H9 (cell line): ENCODE results near the gene B3GNT5. TPM values are rescaled to one million over a fixed set of nuclear protein-coding genes. Genes with fewer than 3 reads are reported as not detected.

Experiments used
- DNase-seq: peaks from one replicate; pipeline ENCODE4 v3.0.0-alpha.2; 2017
- H2AFZ ChIP-seq: one replicate; pipeline ENCODE4 v1.6.1; 2013; ENCODE audit warnings: mild to moderate bottlenecking, low read length, control low read depth, moderate library complexity
- H2AK5ac ChIP-seq: 2 replicates; pipeline ENCODE4 v1.6.1; 2013; ENCODE audit warnings: low read length, control low read depth, mixed read lengths; ENCODE audit not compliant: insufficient read length
- H2BK120ac ChIP-seq: one replicate; pipeline ENCODE4 v1.6.1; 2013; ENCODE audit warnings: low read depth, mild to moderate bottlenecking, low read length, control low read depth, inconsistent platforms; ENCODE audit not compliant: poor library complexity, severe bottlenecking
- H2BK12ac ChIP-seq: 2 replicates; pipeline ENCODE4 v1.6.1; 2013; ENCODE audit warnings: low read length, control low read depth, mixed read lengths, low read depth; ENCODE audit not compliant: insufficient read length
- H2BK15ac ChIP-seq: 2 replicates; pipeline ENCODE4 v1.6.1; 2013; ENCODE audit warnings: low read depth, low read length, control low read depth
- H2BK20ac ChIP-seq: one replicate; pipeline ENCODE4 v1.6.1; 2013; ENCODE audit warnings: low read depth, mild to moderate bottlenecking, low read length, control low read depth, inconsistent platforms; ENCODE audit not compliant: poor library complexity, severe bottlenecking
- H2BK5ac ChIP-seq: 2 replicates; pipeline ENCODE4 v1.6.1; 2013; ENCODE audit warnings: low read length, control low read depth, mixed read lengths; ENCODE audit not compliant: insufficient read length
- H3K14ac ChIP-seq: 2 replicates; pipeline ENCODE4 v1.6.1; 2013; ENCODE audit warnings: low read length, control low read depth; ENCODE audit not compliant: insufficient read depth
- H3K18ac ChIP-seq: 2 replicates; pipeline ENCODE4 v1.6.1; 2013; ENCODE audit warnings: low read depth, mild to moderate bottlenecking, mixed read lengths, low read length, control low read depth; ENCODE audit not compliant: insufficient read length
- H3K23ac ChIP-seq: 2 replicates; pipeline ENCODE4 v1.6.1; 2013; ENCODE audit warnings: low read length, control low read depth, mixed read lengths, low read depth; ENCODE audit not compliant: insufficient read length
- H3K23me2 ChIP-seq: 2 replicates; pipeline ENCODE4 v1.6.1; 2013; ENCODE audit warnings: low read depth, mild to moderate bottlenecking, mixed read lengths, low read length, control low read depth; ENCODE audit not compliant: insufficient read length, poor library complexity, severe bottlenecking
- H3K27ac ChIP-seq: 2 replicates; pipeline ENCODE4 v1.5.1; 2013; ENCODE audit warnings: low read length, control low read depth, mixed read lengths, low read depth; ENCODE audit not compliant: insufficient read length
- H3K27me3 ChIP-seq: 2 replicates; pipeline ENCODE4 v1.6.1; 2013; ENCODE audit warnings: low read length, control low read depth, inconsistent platforms; ENCODE audit not compliant: insufficient read depth
- H3K4ac ChIP-seq: 2 replicates; pipeline ENCODE4 v1.6.1; 2013; ENCODE audit warnings: low read depth, mild to moderate bottlenecking, control low read depth, inconsistent platforms, low read length, moderate library complexity
- H3K4me1 ChIP-seq: 2 replicates; pipeline ENCODE4 v1.6.1; 2013; ENCODE audit warnings: low read length, control low read depth, inconsistent platforms; ENCODE audit not compliant: insufficient read depth
- H3K4me2 ChIP-seq: 2 replicates; pipeline ENCODE4 v1.6.1; 2013; ENCODE audit warnings: low read length, control low read depth, mixed read lengths; ENCODE audit not compliant: insufficient read length, insufficient read depth
- H3K56ac ChIP-seq: 2 replicates; pipeline ENCODE4 v1.6.1; 2013; ENCODE audit warnings: low read depth, mild to moderate bottlenecking, mixed read lengths, low read length, control low read depth; ENCODE audit not compliant: insufficient read length
- H3K79me1 ChIP-seq: 2 replicates; pipeline ENCODE4 v1.6.1; 2013; ENCODE audit warnings: low read depth, mild to moderate bottlenecking, moderate library complexity, low read length, control low read depth, inconsistent platforms; ENCODE audit not compliant: insufficient read depth, poor library complexity, severe bottlenecking
- H3K79me2 ChIP-seq: 2 replicates; pipeline ENCODE4 v1.6.1; 2013; ENCODE audit warnings: low read length, control low read depth, inconsistent platforms; ENCODE audit not compliant: insufficient read depth
- H3K9ac ChIP-seq: 2 replicates; pipeline ENCODE4 v1.6.1; 2013; ENCODE audit warnings: low read length, control low read depth, mixed read lengths; ENCODE audit not compliant: insufficient read length; ENCODE audit errors: extremely low read depth
- H3K9me3 ChIP-seq: one replicate; pipeline ENCODE4 v1.6.1; 2013; ENCODE audit warnings: low read depth, low read length, inconsistent platforms; ENCODE audit not compliant: control insufficient read depth
- H3T11ph ChIP-seq: one replicate; pipeline ENCODE4 v1.6.1; 2013; ENCODE audit warnings: mild to moderate bottlenecking, low read length, control low read depth, inconsistent platforms
- H4K20me1 ChIP-seq: one replicate; pipeline ENCODE4 v1.6.1; 2013; ENCODE audit not compliant: control insufficient read depth, insufficient read length, insufficient read depth
- H4K5ac ChIP-seq: 2 replicates; pipeline ENCODE4 v1.6.1; 2013; ENCODE audit warnings: low read depth, mild to moderate bottlenecking, mixed read lengths, low read length, control low read depth; ENCODE audit not compliant: insufficient read length
- H4K8ac ChIP-seq: replicated peaks from 2 replicates; pipeline ENCODE4 v1.6.1; 2013; ENCODE audit warnings: low read length, control low read depth, mixed read lengths, low read depth; ENCODE audit not compliant: insufficient read length
- H4K91ac ChIP-seq: 2 replicates; pipeline ENCODE4 v1.6.1; 2013; ENCODE audit warnings: low read depth, mild to moderate bottlenecking, moderate library complexity, mixed read lengths, low read length, control low read depth; ENCODE audit not compliant: insufficient read length
- H3K27ac Mint-ChIP-seq, 3 experiments: 2 replicates in 2 of 3; 3 replicates in 1 of 3; pipeline ENCODE4 v1.8.0; 2020 to 2021; ENCODE audit warnings: mixed read lengths in 3 of 3, mild to moderate bottlenecking in 1 of 3, moderate library complexity in 1 of 3
- H3K27me3 Mint-ChIP-seq: 2 replicates; pipeline ENCODE4 v1.8.0; 2021; ENCODE audit warnings: low read depth, mild to moderate bottlenecking, moderate library complexity, mixed read lengths
- H3K36me3 Mint-ChIP-seq, 3 experiments: 2 replicates in 2 of 3; 3 replicates in 1 of 3; pipeline ENCODE4 v1.8.0; 2020 to 2021; ENCODE audit warnings: low read depth in 3 of 3, mixed read lengths in 3 of 3; ENCODE audit not compliant: insufficient read depth in 1 of 3
- H3K4me1 Mint-ChIP-seq, 2 experiments: 2 replicates each; pipeline ENCODE4 v1.8.0; 2020; ENCODE audit warnings: mixed read lengths in 2 of 2
- H3K4me3 Mint-ChIP-seq, 2 experiments: 2 replicates in 1 of 2; 3 replicates in 1 of 2; pipeline ENCODE4 v1.8.0; 2020 to 2021; ENCODE audit warnings: mild to moderate bottlenecking in 2 of 2, mixed read lengths in 2 of 2, moderate library complexity in 1 of 2
- H3K9me3 Mint-ChIP-seq, 2 experiments: 2 replicates in 1 of 2; 3 replicates in 1 of 2; pipeline ENCODE4 v1.8.0; 2020; ENCODE audit warnings: mild to moderate bottlenecking in 2 of 2, mixed read lengths in 2 of 2, moderate library complexity in 1 of 2
- CTCF ChIP-seq: fragments of 200-600 bp; sonication (generic); conservative IDR thresholded peaks from 3 replicates; pipeline ENCODE4 v1.8.0; 2021; ENCODE audit warnings: antibody characterized with exemption, mild to moderate bottlenecking
- WGBS: extraction: QIAGEN DNeasy Blood & Tissue Kit; methylation state at CpG from one replicate; pipeline ENCODE4 v1.1.7; 2013; ENCODE audit warnings: missing lambda C conversion rate, low lambda C conversion rate, mixed read lengths; ENCODE audit not compliant: insufficient read length; ENCODE audit errors: extremely low coverage; 5-methylcytosine and 5-hydroxymethylcytosine counted together
- total RNA-seq: library from RNA; stranded (reverse); gene quantifications from 2 replicates; pipeline ENCODE4 v1.2.1, GENCODE V29; 2021

Gene B3GNT5
- total RNA-seq, 1 experiment from 2014 or later, result 7.3 TPM

DNA sequence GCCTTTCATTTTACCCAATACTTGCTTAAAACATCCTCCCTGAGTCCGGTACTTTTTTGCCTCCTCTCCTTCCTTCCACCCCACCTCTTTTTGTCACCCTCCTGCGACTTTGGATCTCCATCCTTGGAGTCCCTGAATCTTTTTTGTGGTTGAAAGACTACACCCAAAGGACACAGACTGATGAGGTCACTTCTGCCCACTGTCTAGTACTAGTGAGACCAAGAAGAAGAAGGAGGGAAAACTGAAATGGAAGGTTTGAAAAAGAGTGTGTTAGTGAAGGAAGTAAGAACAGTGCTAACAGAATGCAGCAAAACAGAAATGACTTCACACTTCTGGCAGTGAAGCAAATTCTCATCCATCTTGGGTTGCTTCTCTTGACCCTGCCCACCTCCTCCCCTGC, 6.6 kb downstream of the B3GNT5 start:
- Histone ChIP-seq H3K4me2 (no peak overlapping the region), H3K9me3 (no peaks in the 10 kb centered on the region), H3K27ac (no peak overlapping the region), H4K91ac (no peak overlapping the region), H4K5ac (no peak overlapping the region), H3K9ac (no peak overlapping the region), H3K79me2 (no peaks in the 10 kb centered on the region), H2AK5ac (no peak overlapping the region), H3T11ph (no peak overlapping the region), H2BK12ac (no peak overlapping the region), H2BK5ac (no peak overlapping the region), H3K14ac (no peak overlapping the region), H3K23ac (no peak overlapping the region), H2BK20ac (no peak overlapping the region), H3K79me1 (no peaks in the 10 kb centered on the region), H3K18ac (no peak overlapping the region), H3K56ac (no peak overlapping the region), H2AFZ (no peak overlapping the region), H2BK15ac (no peak overlapping the region), H2BK120ac (no peak overlapping the region), H4K20me1 (no peaks in the 10 kb centered on the region), H3K4ac (no peak overlapping the region), H4K8ac (no peak overlapping the region), H3K23me2 (peaks cover 7% of the 10 kb centered on the region), H3K4me1 (peaks cover 8% of the 10 kb centered on the region; the same call in 1 of the 2 replicates), H3K27me3 (no peaks in the 10 kb centered on the region)
- no peaks in the 10 kb centered on the region for H3K9me3 Mint-ChIP-seq
- peaks cover 0 to 4% (median 4%) of the 10 kb centered on the region in 3 experiments; a peak in 2 of 7 replicates for H3K36me3 Mint-ChIP-seq
- H3K27me3 Mint-ChIP-seq, result peaks cover 9% of the 10 kb centered on the region
- WGBS, result no CpG with 5 or more reads among the region's 2 CpGs
- TF ChIP-seq CTCF, result no peak
- no peak for DNase-seq
- no peak overlapping the region for H3K27ac Mint-ChIP-seq
- H3K4me3 Mint-ChIP-seq, result no peak overlapping the region
- peaks cover 14 to 22% of the 10 kb centered on the region in 2 experiments for H3K4me1 Mint-ChIP-seq
